HepG2 (cell line): ENCODE results near the gene DDR2. TPM values are rescaled to one million over a fixed set of nuclear protein-coding genes. Genes with fewer than 3 reads are reported as not detected.

Source experiments
- ATAC-seq: fragments of 200-7000 bp; cut with Tn5 transposase; 3 replicates; pipeline ENCODE4 v1.9.1; 2020; ENCODE audit warnings: mild to moderate bottlenecking, moderate library complexity
- BruUV-seq: library from RNA; stranded (reverse); fragments of 400-500 nt; replicated peaks from 2 replicates; lab custom pipeline; 2021; lab: Mats Ljungman, UMichigan
- CTCF ChIA-PET: fragments of 300-600 bp; formaldehyde crosslinking; extraction: SDS; loops from one replicate; lab custom pipeline; 2021; ENCODE audit warnings: low total read pairs, inconsistent platforms, low intra/inter-chr PET ratio; lab: Yijun Ruan, JAX
- POLR2A ChIA-PET: fragments of 350-600 bp; sonication (Branson Sonifier 250); formaldehyde crosslinking; loops from one replicate; lab custom pipeline; 2020; ENCODE audit warnings: antibody characterized with exemption, inconsistent platforms; lab: Yijun Ruan, JAX
- DNase-seq: peaks from one replicate; pipeline ENCODE4 v3.0.0-alpha.2; 2015; ENCODE audit warnings: low spot score
- FAIRE-seq: peaks from 3 replicates; lab custom pipeline; 2011; peaks lifted over from hg19 to GRCh38; lab: Jason Lieb, UNC
- H2AFZ ChIP-seq: one replicate; pipeline ENCODE4 v1.6.1; 2011; ENCODE audit warnings: low read length, inconsistent platforms
- H3K27ac ChIP-seq: fragments of 300-600 bp; 3 replicates; pipeline ENCODE4 v1.8.0; 2011; ENCODE audit warnings: mixed run types, mild to moderate bottlenecking, mixed read lengths, low read length, inconsistent platforms; ENCODE audit not compliant: insufficient read depth; ENCODE audit errors: extremely low read length
- H3K27me3 ChIP-seq, 2 experiments: fragments of 200-600 bp in 1 of 2; 2 replicates in 1 of 2; 3 replicates in 1 of 2; pipeline versions ENCODE4 v1.6.0 to v1.8.0; 2011; ENCODE audit warnings: low read length in 2 of 2, mild to moderate bottlenecking in 2 of 2, moderate library complexity in 2 of 2, inconsistent platforms in 1 of 2; ENCODE audit not compliant: insufficient read depth in 2 of 2, control insufficient read depth in 1 of 2
- H3K36me3 ChIP-seq, 2 experiments: fragments of 200-600 bp in 1 of 2; replicated peaks in 1 of 2; 2 replicates in 1 of 2; 3 replicates in 1 of 2; pipeline versions ENCODE4 v1.5.1 to v1.8.0; 2011; ENCODE audit warnings: low read length in 2 of 2, inconsistent platforms in 1 of 2; ENCODE audit not compliant: insufficient read depth in 2 of 2, control insufficient read depth in 1 of 2
- H3K4me1 ChIP-seq: 2 replicates; pipeline ENCODE4 v1.5.1; 2012; ENCODE audit warnings: low read length, inconsistent platforms; ENCODE audit not compliant: insufficient read depth
- H3K4me2 ChIP-seq: 2 replicates; pipeline ENCODE4 v1.6.0; 2011; ENCODE audit warnings: low read depth, low read length, inconsistent platforms
- H3K4me3 ChIP-seq, 3 experiments: fragments of 200-600 bp in 1 of 3; sonication (generic), shearing (Covaris generic) in 1 of 3; replicated peaks in 1 of 3; 2 replicates each; pipeline ENCODE4 v1.5.1; 2011 to 2016; ENCODE audit warnings: low read length in 3 of 3, inconsistent platforms in 2 of 3, low read depth in 2 of 3, mild to moderate bottlenecking in 2 of 3, control low read depth in 1 of 3, mixed read lengths in 1 of 3; ENCODE audit not compliant: insufficient read depth in 1 of 3
- H3K79me2 ChIP-seq: one replicate; pipeline ENCODE4 v1.6.1; 2011; ENCODE audit warnings: low read length, inconsistent platforms; ENCODE audit not compliant: insufficient read depth
- H3K9ac ChIP-seq: 2 replicates; pipeline ENCODE4 v1.6.0; 2011; ENCODE audit warnings: mild to moderate bottlenecking, low read depth, low read length, inconsistent platforms; ENCODE audit not compliant: insufficient read depth
- H3K9me3 ChIP-seq: 2 replicates; pipeline ENCODE4 v1.5.1; 2012; ENCODE audit warnings: mild to moderate bottlenecking, low read length
- H4K20me1 ChIP-seq: 2 replicates; pipeline ENCODE4 v1.6.0; 2011; ENCODE audit warnings: inconsistent platforms, mild to moderate bottlenecking, low read length, moderate library complexity; ENCODE audit not compliant: insufficient read depth
- ATM ChIP-seq: fragments of 450-650 bp; IDR thresholded peaks from 2 replicates; pipeline ENCODE4 v1.7.1; 2017; ENCODE audit warnings: mild to moderate bottlenecking, borderline replicate concordance
- DMAP1 ChIP-seq: IDR thresholded peaks from 2 replicates; pipeline ENCODE4 v1.6.1; 2016
- HNRNPK ChIP-seq: fragments of 200-400 bp; formaldehyde crosslinking; IDR thresholded peaks from 2 replicates; pipeline ENCODE4 v1.6.1; 2018; ENCODE audit warnings: low read length, low read depth, moderate library complexity, mild to moderate bottlenecking; ENCODE audit not compliant: poor library complexity, severe bottlenecking
- KDM2A ChIP-seq: sonication (generic); formaldehyde crosslinking; IDR thresholded peaks from 2 replicates; pipeline ENCODE4 v1.4.0; 2020; ENCODE audit warnings: low read depth, missing genetic modification reagents, borderline replicate concordance
- KLF16 ChIP-seq, 2 experiments: sonication (generic) in 1 of 2; formaldehyde crosslinking in 1 of 2; IDR thresholded peaks; 2 replicates each; pipeline versions ENCODE4 v1.6.1 to v1.8.0; 2016 to 2023; ENCODE audit warnings: missing genetic modification reagents in 2 of 2, missing compliant biosample characterization in 1 of 2
- RARG ChIP-seq: sonication (generic); formaldehyde crosslinking; IDR thresholded peaks from 2 replicates; pipeline ENCODE4 v1.4.0; 2020; ENCODE audit warnings: low read depth, mild to moderate bottlenecking, missing genetic modification reagents
- RBM39 ChIP-seq: fragments of 200-400 bp; formaldehyde crosslinking; IDR thresholded peaks from one replicate; pipeline ENCODE4 v1.6.1; 2018; ENCODE audit warnings: antibody characterized with exemption, mild to moderate bottlenecking, low read depth, low read length; ENCODE audit not compliant: poor library complexity, severe bottlenecking
- SMARCE1 ChIP-seq: fragments of 450-650 bp; IDR thresholded peaks from 2 replicates; pipeline ENCODE4 v1.6.1; 2017; ENCODE audit warnings: borderline replicate concordance
- SRSF1 ChIP-seq: fragments of 200-400 bp; formaldehyde crosslinking; optimal IDR thresholded peaks from 2 replicates; pipeline ENCODE3; 2017; ENCODE audit warnings: mild to moderate bottlenecking, low read depth, low read length, moderate library complexity
- ZBTB8A ChIP-seq: sonication (generic); formaldehyde crosslinking; IDR thresholded peaks from 2 replicates; pipeline ENCODE4 v1.4.0; 2020; ENCODE audit warnings: mild to moderate bottlenecking, low read depth, missing genetic modification reagents, borderline replicate concordance
- ZFP36L1 ChIP-seq: sonication (generic); formaldehyde crosslinking; IDR thresholded peaks from 2 replicates; pipeline ENCODE4 v1.8.0; 2022; ENCODE audit warnings: mild to moderate bottlenecking, missing genetic modification reagents, moderate library complexity
- ZNF138 ChIP-seq: sonication (generic); formaldehyde crosslinking; IDR thresholded peaks from 2 replicates; pipeline ENCODE4 v1.5.0; 2020; ENCODE audit warnings: mild to moderate bottlenecking, low read depth, missing genetic modification reagents
- ZNF446 ChIP-seq: sonication (generic); formaldehyde crosslinking; IDR thresholded peaks from 2 replicates; pipeline ENCODE4 v1.5.0; 2020; ENCODE audit warnings: mild to moderate bottlenecking, missing genetic modification reagents
- ZNF605 ChIP-seq: sonication (generic); formaldehyde crosslinking; IDR thresholded peaks from 2 replicates; pipeline ENCODE4 v1.8.0; 2022; ENCODE audit warnings: mild to moderate bottlenecking, missing genetic modification reagents
- ZNF746 ChIP-seq: sonication (generic); formaldehyde crosslinking; IDR thresholded peaks from 2 replicates; pipeline ENCODE4 v1.8.0; 2022; ENCODE audit warnings: mild to moderate bottlenecking, missing genetic modification reagents
- WGBS: methylation state at CpG from one replicate; pipeline ENCODE4 v1.1.6; 2017; ENCODE audit warnings: low lambda C conversion rate; 5-methylcytosine and 5-hydroxymethylcytosine counted together
- in situ Hi-C: cut with HindIII; loops from 2 replicates; pipeline ENCODE4 v1.10.0; 2017; ENCODE audit warnings: low pct_unique_long_range_greater_than_20kb; ENCODE audit not compliant: extremely low pct_ligation_motif_present
- intact Hi-C: fragments of 100-400 bp; cut with micrococcal nuclease; formaldehyde crosslinking; loops from one replicate; pipeline ENCODE4 v1.10.0; 2022; ENCODE audit not compliant: unreplicated experiment
- polyA plus RNA-seq, 8 experiments: library from polyadenylated mRNA; depleted of rRNA in 3 of 8; stranded (reverse) in 7 of 8; unstranded in 1 of 8; fragments of >200 nt; fragmentation: Illumina TruSeq in 4 of 8; extraction: Trizol in 4 of 8; gene quantifications; 2 replicates each; pipeline versions ENCODE4 v1.2.1 to v1.2.3, GENCODE V29; 2011 to 2016; ENCODE audit warnings: low read depth in 4 of 8, missing spikeins in 1 of 8, mixed read lengths in 1 of 8; ENCODE audit not compliant: insufficient read depth in 1 of 8
- total RNA-seq, 5 experiments: library from RNA; depleted of rRNA; stranded (reverse); fragments of >200 nt; fragmentation: Illumina TruSeq; extraction: Trizol; gene quantifications; 2 replicates each; pipeline ENCODE4 v1.2.3, GENCODE V29; 2016; ENCODE audit warnings: low read depth in 1 of 5
- TF ChIP-seq, protein P1 (sequence below): sonication (generic); formaldehyde crosslinking; conservative IDR thresholded peaks from 2 replicates; pipeline ENCODE4 v1.4.0; 2020; ENCODE audit warnings: missing genetic modification reagents
- TF ChIP-seq, protein P2 (sequence below): sonication (generic); formaldehyde crosslinking; IDR thresholded peaks from 2 replicates; pipeline ENCODE4 v1.4.0; 2020; ENCODE audit warnings: missing genetic modification reagents, borderline replicate concordance

DDR2 gene
- total and polyA plus RNA-seq, 2 of the 13 experiments (the other 11 are each of a cell fraction or from before 2014, with no cell fraction given) = 0.36 to 0.38 TPM

DNA sequence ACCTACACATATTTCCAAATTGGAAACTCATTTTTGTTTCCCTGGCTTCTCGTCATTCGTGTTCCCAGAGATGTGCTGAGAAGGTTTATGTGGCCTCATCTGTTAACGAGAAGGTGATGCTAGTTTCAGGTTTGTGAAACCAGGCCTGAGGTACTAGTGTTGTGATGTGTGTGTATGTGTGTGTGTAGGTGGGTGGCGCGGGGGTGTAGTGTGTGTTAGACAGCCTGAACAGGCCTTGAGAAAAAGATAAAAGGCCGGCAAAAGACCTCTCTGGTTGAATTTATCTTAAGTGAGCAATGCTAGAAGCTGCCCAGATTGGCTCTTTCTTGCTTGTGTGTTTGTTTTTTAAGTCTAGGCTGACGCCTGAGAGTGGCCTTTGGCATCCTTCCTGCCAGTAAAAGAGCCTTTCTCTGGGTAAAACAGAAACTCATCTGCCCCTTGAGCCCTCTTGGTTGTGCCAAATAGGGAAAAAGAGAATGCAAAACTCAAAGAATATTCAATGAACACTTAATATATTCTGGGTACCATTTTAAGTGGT lies 92.4 kb downstream of the DDR2 start:
- in situ Hi-C loops = no loop called here
- H3K4me3 ChIP-seq = no peak overlapping the region
- no peaks in the 10 kb centered on the region for H3K79me2 ChIP-seq
- H3K36me3 ChIP-seq = no peaks in the 10 kb centered on the region
- DNase-seq (no peak), ATAC-seq (no peak), FAIRE-seq (no peak)
- H3K27ac ChIP-seq = no peak overlapping the region
- TF ChIP-seq SRSF1 (no peak), ZBTB8A (CRISPR knock-in tag) (no peak), RBM39 (no peak), KLF16 (CRISPR knock-in tag; IDR thresholded peaks at IDR 0.05) (no peak), RARG (CRISPR knock-in tag) (no peak), DMAP1 (no peak), ZNF446 (CRISPR knock-in tag) (no peak), SMARCE1 (no peak), ZNF138 (CRISPR knock-in tag) (no peak), ZFP36L1 (CRISPR knock-in tag) (no peak), ZNF746 (CRISPR knock-in tag) (no peak), ZNF605 (no peak), ATM (no peak), KDM2A (CRISPR knock-in tag) (no peak), HNRNPK (no peak)
- TF ChIP-seq, protein P1, sequence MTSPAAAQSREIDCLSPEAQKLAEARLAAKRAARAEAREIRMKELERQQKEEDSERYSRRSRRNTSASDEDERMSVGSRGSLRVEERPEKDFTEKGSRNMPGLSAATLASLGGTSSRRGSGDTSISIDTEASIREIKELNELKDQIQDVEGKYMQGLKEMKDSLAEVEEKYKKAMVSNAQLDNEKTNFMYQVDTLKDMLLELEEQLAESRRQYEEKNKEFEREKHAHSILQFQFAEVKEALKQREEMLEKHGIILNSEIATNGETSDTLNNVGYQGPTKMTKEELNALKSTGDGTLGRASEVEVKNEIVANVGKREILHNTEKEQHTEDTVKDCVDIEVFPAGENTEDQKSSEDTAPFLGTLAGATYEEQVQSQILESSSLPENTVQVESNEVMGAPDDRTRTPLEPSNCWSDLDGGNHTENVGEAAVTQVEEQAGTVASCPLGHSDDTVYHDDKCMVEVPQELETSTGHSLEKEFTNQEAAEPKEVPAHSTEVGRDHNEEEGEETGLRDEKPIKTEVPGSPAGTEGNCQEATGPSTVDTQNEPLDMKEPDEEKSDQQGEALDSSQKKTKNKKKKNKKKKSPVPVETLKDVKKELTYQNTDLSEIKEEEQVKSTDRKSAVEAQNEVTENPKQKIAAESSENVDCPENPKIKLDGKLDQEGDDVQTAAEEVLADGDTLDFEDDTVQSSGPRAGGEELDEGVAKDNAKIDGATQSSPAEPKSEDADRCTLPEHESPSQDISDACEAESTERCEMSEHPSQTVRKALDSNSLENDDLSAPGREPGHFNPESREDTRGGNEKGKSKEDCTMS (CRISPR knock-in tag) = no peak
- TF ChIP-seq, protein P2, sequence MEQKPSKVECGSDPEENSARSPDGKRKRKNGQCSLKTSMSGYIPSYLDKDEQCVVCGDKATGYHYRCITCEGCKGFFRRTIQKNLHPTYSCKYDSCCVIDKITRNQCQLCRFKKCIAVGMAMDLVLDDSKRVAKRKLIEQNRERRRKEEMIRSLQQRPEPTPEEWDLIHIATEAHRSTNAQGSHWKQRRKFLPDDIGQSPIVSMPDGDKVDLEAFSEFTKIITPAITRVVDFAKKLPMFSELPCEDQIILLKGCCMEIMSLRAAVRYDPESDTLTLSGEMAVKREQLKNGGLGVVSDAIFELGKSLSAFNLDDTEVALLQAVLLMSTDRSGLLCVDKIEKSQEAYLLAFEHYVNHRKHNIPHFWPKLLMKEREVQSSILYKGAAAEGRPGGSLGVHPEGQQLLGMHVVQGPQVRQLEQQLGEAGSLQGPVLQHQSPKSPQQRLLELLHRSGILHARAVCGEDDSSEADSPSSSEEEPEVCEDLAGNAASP (CRISPR knock-in tag) = no peak
- intact Hi-C loops = no loop called here
- H4K20me1 ChIP-seq = no peaks in the 10 kb centered on the region
- H3K4me1 ChIP-seq = peaks cover 6% of the 10 kb centered on the region
- H3K9me3 ChIP-seq = no peaks in the 10 kb centered on the region
- no peak overlapping the region for H3K4me2 ChIP-seq
- no peak overlapping the region for H2AFZ ChIP-seq
- 63% methylated on average over 7 of the region's 7 CpGs for WGBS
- POLR2A ChIA-PET = no interaction called here
- BruUV-seq = no TSS peak
- H3K27me3 ChIP-seq = no peaks in the 10 kb centered on the region
- H3K9ac ChIP-seq = no peak overlapping the region
- CTCF ChIA-PET = no interaction called here
